OCI-LY7 (cell line): ENCODE measurements around the gene DCAF8. TPM values are rescaled to one million over a fixed set of nuclear protein-coding genes. Genes with fewer than 3 reads are reported as not detected.

Experiments
- BruUV-seq: library from RNA; stranded (reverse); fragments of 400-500 nt; replicated peaks from 2 replicates; lab custom pipeline; 2021; lab: Mats Ljungman, UMichigan
- CTCF ChIA-PET: fragments of 300-600 bp; sonication (Branson Sonifier 250); formaldehyde crosslinking; loops from one replicate; lab custom pipeline; 2022; ENCODE audit warnings: antibody characterized with exemption; ENCODE audit not compliant: unreplicated experiment; lab: Charles Lee
- POLR2A ChIA-PET: fragments of 300-600 bp; sonication (Branson Sonifier 250); formaldehyde crosslinking; loops from one replicate; lab custom pipeline; 2022; ENCODE audit warnings: antibody characterized with exemption; lab: Charles Lee
- DNase-seq: peaks from one replicate; pipeline ENCODE4 v3.0.0-alpha.2; 2015; ENCODE audit warnings: low spot score
- H2AFZ ChIP-seq: fragments of 200-600 bp; sonication (generic), shearing (Covaris generic); 2 replicates; pipeline ENCODE4 v1.6.1; 2014; ENCODE audit warnings: mild to moderate bottlenecking, antibody characterized with exemption, low read length, moderate library complexity
- H3K27ac ChIP-seq: fragments of 200-600 bp; sonication (generic); 2 replicates; pipeline ENCODE4 v1.5.1; 2014; ENCODE audit warnings: mixed run types, low read depth, mild to moderate bottlenecking, moderate library complexity, low read length, inconsistent platforms; ENCODE audit not compliant: poor library complexity, severe bottlenecking
- H3K36me3 ChIP-seq: fragments of 200-600 bp; sonication (generic); 2 replicates; pipeline ENCODE4 v1.6.1; 2014; ENCODE audit warnings: mild to moderate bottlenecking, antibody characterized with exemption, low read length, moderate library complexity, mixed read lengths; ENCODE audit not compliant: insufficient read depth
- H3K4me1 ChIP-seq: fragments of 200-600 bp; sonication (generic); 2 replicates; pipeline ENCODE4 v1.5.1; 2014; ENCODE audit warnings: mild to moderate bottlenecking, low read length; ENCODE audit not compliant: insufficient read depth, poor library complexity, severe bottlenecking
- H3K4me2 ChIP-seq: fragments of 200-600 bp; sonication (generic); 2 replicates; pipeline ENCODE4 v1.6.1; 2014; ENCODE audit warnings: mild to moderate bottlenecking, low read length
- H3K4me3 ChIP-seq: fragments of 200-600 bp; sonication (generic); 2 replicates; pipeline ENCODE4 v1.5.1; 2014; ENCODE audit warnings: mild to moderate bottlenecking, low read depth, low read length; ENCODE audit not compliant: poor library complexity, severe bottlenecking
- H3K79me2 ChIP-seq: fragments of 200-600 bp; sonication (generic); 2 replicates; pipeline ENCODE4 v1.6.1; 2016; ENCODE audit warnings: low read depth, mild to moderate bottlenecking, low read length, moderate library complexity, mixed read lengths; ENCODE audit not compliant: insufficient read depth
- H3K9me2 ChIP-seq: fragments of 200-600 bp; sonication (generic); 2 replicates; pipeline ENCODE4 v1.6.1; 2016; ENCODE audit warnings: mild to moderate bottlenecking, low read length, mixed read lengths; ENCODE audit not compliant: insufficient read depth
- H3K9me3 ChIP-seq: fragments of 200-600 bp; sonication (generic); 2 replicates; pipeline ENCODE4 v1.6.1; 2014; ENCODE audit warnings: mild to moderate bottlenecking, mixed run types, low read length, mixed read lengths
- H4K20me1 ChIP-seq: fragments of 200-600 bp; sonication (generic); 2 replicates; pipeline ENCODE4 v1.6.1; 2014; ENCODE audit warnings: mild to moderate bottlenecking, antibody characterized with exemption, low read length, moderate library complexity, mixed read lengths; ENCODE audit not compliant: insufficient read depth
- EZH2phosphoT487 ChIP-seq: fragments of 200-600 bp; sonication (generic); IDR thresholded peaks from 2 replicates; pipeline ENCODE4 v1.6.1; 2018; ENCODE audit warnings: low read depth, borderline replicate concordance, mild to moderate bottlenecking, mixed run types, antibody characterized with exemption, low read length, moderate library complexity, mixed read lengths
- intact Hi-C: fragments of 100-400 bp; cut with micrococcal nuclease; formaldehyde crosslinking; loops from one replicate; pipeline ENCODE4 v1.10.0; 2022; ENCODE audit not compliant: unreplicated experiment
- total RNA-seq, 2 experiments: library from RNA; depleted of rRNA in 1 of 2; stranded (reverse); fragments of >200 nt in 1 of 2; shearing (Covaris generic) in 1 of 2; gene quantifications; 2 replicates each; pipeline ENCODE4 v1.2.3, GENCODE V29; 2014 to 2022
- TF ChIP-seq, protein P1 (sequence below): fragments of 200-600 bp; sonication (generic); conservative IDR thresholded peaks from 2 replicates; pipeline ENCODE4 v1.5.1; 2014; ENCODE audit warnings: mild to moderate bottlenecking, antibody characterized with exemption, low read length, moderate library complexity, mixed read lengths

Gene DCAF8
- total RNA-seq, 2 experiments from 2014 or later, result 118 to 139 TPM

DNA sequence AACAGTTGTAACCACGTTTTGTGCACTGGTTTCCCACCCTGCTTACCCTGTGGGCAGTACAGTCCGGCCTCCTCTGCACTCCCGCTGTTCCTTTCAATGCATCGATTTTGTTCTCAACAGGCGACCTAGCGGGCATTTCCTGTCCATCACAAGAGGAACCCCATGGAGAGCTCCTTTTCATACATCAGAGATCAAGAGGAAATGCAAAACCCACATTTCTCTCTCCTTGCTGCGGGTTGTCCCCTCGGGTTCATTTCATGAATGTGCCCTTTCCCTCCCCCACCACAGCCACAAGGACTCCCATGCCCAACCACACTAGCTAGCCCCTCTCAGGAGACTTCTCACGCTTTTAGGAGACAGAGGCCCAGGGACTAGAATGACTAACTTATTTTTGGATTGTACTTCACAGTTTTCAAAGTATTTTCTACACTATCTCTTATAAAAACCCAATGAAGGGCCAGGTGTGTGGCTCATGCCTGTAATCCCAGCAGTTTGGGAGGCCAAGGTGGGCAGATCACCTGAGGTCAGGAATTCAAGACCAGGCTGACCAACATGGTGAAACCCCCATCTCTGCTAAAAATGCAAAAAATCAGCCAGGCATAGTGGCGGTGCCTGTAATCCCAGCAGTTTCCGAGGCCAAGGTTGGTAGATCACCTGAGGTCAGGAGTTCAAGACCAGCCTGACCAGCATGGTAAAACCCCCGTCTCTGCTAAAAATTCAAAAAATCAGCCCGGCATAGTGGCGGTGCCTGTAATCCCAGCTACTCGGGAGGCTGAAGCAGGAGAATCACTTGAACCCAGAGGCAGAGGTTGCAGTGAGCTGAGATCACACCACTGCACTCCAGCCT is 92.6 kb downstream of the DCAF8 start:
- intact Hi-C loops, result no loop called here
- Histone ChIP-seq H4K20me1 (no peaks in the 10 kb centered on the region), H3K4me2 (peak overlapping the region; percentile 32), H3K79me2 (no peaks in the 10 kb centered on the region), H3K27ac (no peak overlapping the region), H3K36me3 (no peaks in the 10 kb centered on the region), H3K4me1 (peaks cover 8% of the 10 kb centered on the region), H3K4me3 (no peak overlapping the region), H2AFZ (no peak overlapping the region; the same call in 1 of the 2 replicates), H3K9me2 (no peaks in the 10 kb centered on the region), H3K9me3 (no peaks in the 10 kb centered on the region)
- DNase-seq, result peak; percentile 23
- ChIA-PET POLR2A (interaction anchor here (0.5 kb wide), 1 partner anchor 132 kb away, joined by 3 read pairs; no protein-coding TSS in a partner anchor), CTCF (interaction anchor here (0.6 kb wide), 1 partner anchor 1122 kb away, joined by 3 read pairs; no protein-coding TSS in a partner anchor)
- TF ChIP-seq, protein P1, sequence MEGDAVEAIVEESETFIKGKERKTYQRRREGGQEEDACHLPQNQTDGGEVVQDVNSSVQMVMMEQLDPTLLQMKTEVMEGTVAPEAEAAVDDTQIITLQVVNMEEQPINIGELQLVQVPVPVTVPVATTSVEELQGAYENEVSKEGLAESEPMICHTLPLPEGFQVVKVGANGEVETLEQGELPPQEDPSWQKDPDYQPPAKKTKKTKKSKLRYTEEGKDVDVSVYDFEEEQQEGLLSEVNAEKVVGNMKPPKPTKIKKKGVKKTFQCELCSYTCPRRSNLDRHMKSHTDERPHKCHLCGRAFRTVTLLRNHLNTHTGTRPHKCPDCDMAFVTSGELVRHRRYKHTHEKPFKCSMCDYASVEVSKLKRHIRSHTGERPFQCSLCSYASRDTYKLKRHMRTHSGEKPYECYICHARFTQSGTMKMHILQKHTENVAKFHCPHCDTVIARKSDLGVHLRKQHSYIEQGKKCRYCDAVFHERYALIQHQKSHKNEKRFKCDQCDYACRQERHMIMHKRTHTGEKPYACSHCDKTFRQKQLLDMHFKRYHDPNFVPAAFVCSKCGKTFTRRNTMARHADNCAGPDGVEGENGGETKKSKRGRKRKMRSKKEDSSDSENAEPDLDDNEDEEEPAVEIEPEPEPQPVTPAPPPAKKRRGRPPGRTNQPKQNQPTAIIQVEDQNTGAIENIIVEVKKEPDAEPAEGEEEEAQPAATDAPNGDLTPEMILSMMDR, result no peak
- TF ChIP-seq EZH2phosphoT487, result no peak
- BruUV-seq, result no TSS peak

DNA sequence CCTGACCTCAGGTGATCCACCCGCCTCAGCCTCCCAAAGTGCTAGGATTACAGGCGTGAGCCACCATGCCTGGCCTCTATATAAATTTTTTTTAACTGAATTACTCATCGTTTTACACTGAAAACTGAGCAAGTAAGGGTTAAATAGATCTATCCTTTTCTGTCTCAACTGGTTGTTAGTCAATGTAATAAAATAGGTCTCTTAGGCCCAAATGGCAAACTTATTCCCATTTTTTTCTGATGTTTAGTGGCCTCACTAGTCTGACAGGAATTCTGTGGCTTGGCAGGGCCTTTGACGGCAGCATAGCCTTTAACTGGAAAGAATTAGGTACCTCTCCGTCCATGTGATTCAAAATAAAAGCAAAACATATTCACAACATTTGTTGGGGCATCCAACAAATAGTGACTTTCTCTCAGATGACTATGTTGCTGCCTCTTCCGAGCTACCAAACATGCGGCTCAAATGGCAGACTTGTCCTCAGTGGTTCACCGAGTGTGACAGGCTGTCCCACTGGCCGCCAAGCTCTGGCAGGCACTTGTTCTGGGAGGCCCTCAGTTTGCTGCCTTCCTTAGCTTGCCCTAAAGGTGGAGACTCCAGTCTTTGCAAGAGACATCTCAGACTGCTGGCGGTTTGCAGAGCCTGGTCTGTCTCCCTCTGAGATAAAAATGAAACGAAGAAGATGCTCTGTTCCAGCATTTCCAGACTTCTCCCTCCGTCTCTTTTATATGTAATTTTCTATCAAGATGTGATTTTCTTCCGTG is 93.6 kb downstream of the DCAF8 start:
- BruUV-seq, result no TSS peak
- ChIA-PET POLR2A (no interaction called here), CTCF (interaction anchor here (0.6 kb wide), 1 partner anchor 1123 kb away, joined by 3 read pairs; no protein-coding TSS in a partner anchor)
- Histone ChIP-seq H3K4me2 (no peak overlapping the region), H3K36me3 (no peaks in the 10 kb centered on the region), H3K27ac (no peak overlapping the region), H3K79me2 (no peaks in the 10 kb centered on the region), H3K4me3 (no peak overlapping the region), H4K20me1 (no peaks in the 10 kb centered on the region), H3K9me2 (no peaks in the 10 kb centered on the region), H2AFZ (no peak overlapping the region), H3K9me3 (no peaks in the 10 kb centered on the region), H3K4me1 (peaks cover 8% of the 10 kb centered on the region)
- intact Hi-C loops, result no loop called here
- TF ChIP-seq, protein P1, result peak; percentile 19; the same call in 1 of the 2 replicates
- TF ChIP-seq EZH2phosphoT487, result no peak
- no peak for DNase-seq
